ENCODE data around the gene ZNF597.

Gene ZNF597

DNA sequence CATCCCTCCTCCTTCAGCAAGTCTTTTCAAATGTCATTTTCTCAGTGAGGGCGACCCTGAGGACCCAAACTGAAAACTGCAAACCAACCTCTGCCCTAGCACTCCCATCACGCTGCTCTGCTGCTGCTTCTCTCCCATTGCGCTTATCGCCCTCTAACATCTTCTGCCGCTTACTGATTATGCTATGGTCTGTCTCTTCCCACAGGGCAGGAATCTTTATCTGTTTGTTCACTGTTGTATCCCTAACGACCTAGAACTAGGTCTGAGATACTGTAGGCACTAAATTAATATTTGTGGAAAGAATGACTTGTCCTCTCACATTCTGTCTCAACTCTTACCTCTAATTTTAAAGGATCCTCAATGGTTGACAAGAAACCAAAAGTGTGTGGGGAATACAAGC is 55.0 kb downstream of the ZNF597 start:
- H3K4me1 ChIP-seq (ENCODE audit: control insufficient read depth, insufficient read depth, low read length, poor library complexity, severe bottlenecking) = no peaks in the 10 kb centered on the region
- no peak overlapping the region for H3K4me3 ChIP-seq (ENCODE audit: extremely low read depth, insufficient read depth, low read length, poor library complexity, severe bottlenecking)
- peaks cover 81% of the 10 kb centered on the region for H3K36me3 ChIP-seq (ENCODE audit: control insufficient read depth, insufficient read depth, low read length)
- 90 to 93% methylated on average over 4 to 5 of the region's 6 CpGs for WGBS, 2 experiments (ENCODE audit: insufficient coverage in 2 of 2)
- H3K9me3 ChIP-seq (ENCODE audit: control insufficient read depth, low read length) = peaks cover 24% of the 10 kb centered on the region
- no peak overlapping the region for H3K27ac ChIP-seq (ENCODE audit: low read depth, low read length, severe bottlenecking)

DNA sequence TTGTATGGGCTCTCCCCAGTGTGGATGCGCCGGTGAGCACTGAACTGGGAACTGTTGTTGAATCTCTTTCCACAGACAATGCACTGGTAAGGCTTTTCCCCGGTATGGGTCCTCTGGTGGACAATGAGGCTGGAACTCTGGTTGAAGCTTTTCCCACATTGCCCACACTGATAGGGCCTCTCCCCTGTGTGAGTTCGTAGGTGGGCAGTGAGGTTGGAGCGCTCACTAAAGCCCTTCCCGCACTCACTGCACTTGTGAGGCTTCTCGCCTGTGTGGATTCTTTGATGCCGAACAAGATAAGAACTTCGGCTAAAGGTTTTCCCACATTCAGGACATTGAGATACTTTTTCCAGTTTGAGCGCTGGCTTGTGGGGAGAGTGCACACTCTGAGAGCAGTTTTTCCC is 60.3 kb downstream of the ZNF597 start:
- peaks cover 64% of the 10 kb centered on the region for H3K9me3 ChIP-seq (ENCODE audit: control insufficient read depth, low read length)
- peaks cover 52% of the 10 kb centered on the region for H3K36me3 ChIP-seq (ENCODE audit: control insufficient read depth, insufficient read depth, low read length)
- no peaks in the 10 kb centered on the region for H3K4me1 ChIP-seq (ENCODE audit: control insufficient read depth, insufficient read depth, low read length, poor library complexity, severe bottlenecking)
- H3K27ac ChIP-seq (ENCODE audit: low read depth, low read length, severe bottlenecking) = no peak overlapping the region
- no peak overlapping the region for H3K4me3 ChIP-seq (ENCODE audit: extremely low read depth, insufficient read depth, low read length, poor library complexity, severe bottlenecking)
- 96 to 100% methylated on average over 7 to 9 of the region's 10 CpGs for WGBS, 2 experiments (ENCODE audit: insufficient coverage in 2 of 2)

All from mesodermal cell (in vitro differentiated cells).